Hepatocyte (in vitro differentiated cells): ENCODE measurements around the gene POU2F2. TPM values are rescaled to one million over a fixed set of nuclear protein-coding genes. Genes with fewer than 3 reads are reported as not detected.

Experiments
- DNase-seq: peaks from one replicate; pipeline ENCODE4 v3.0.0-alpha.2; 2016; ENCODE audit warnings: low spot score
- H2AFZ ChIP-seq: fragments of 200-600 bp; sonication (generic); 2 replicates; pipeline ENCODE4 v1.6.0; 2016; ENCODE audit warnings: antibody characterized with exemption, mild to moderate bottlenecking
- H3K27ac ChIP-seq: fragments of 200-600 bp; sonication (generic); 2 replicates; pipeline ENCODE4 v1.5.1; 2016; ENCODE audit warnings: mild to moderate bottlenecking
- H3K27me3 ChIP-seq: fragments of 200-600 bp; sonication (generic); 2 replicates; pipeline ENCODE4 v1.6.1; 2016
- H3K36me3 ChIP-seq: fragments of 200-600 bp; sonication (generic); replicated peaks from 2 replicates; pipeline ENCODE4 v1.5.1; 2016; ENCODE audit warnings: low read depth; ENCODE audit not compliant: insufficient read depth
- H3K4me1 ChIP-seq: fragments of 200-600 bp; sonication (generic); 2 replicates; pipeline ENCODE4 v1.5.1; 2016; ENCODE audit warnings: mild to moderate bottlenecking, moderate library complexity; ENCODE audit not compliant: insufficient read depth
- H3K4me2 ChIP-seq: fragments of 200-600 bp; sonication (generic); 2 replicates; pipeline ENCODE4 v1.6.0; 2016
- H3K4me3 ChIP-seq: fragments of 200-600 bp; sonication (generic); 2 replicates; pipeline ENCODE4 v1.5.1; 2016; ENCODE audit warnings: mild to moderate bottlenecking
- H3K79me2 ChIP-seq: fragments of 200-600 bp; sonication (generic); 2 replicates; pipeline ENCODE4 v1.6.0; 2017; ENCODE audit warnings: mild to moderate bottlenecking
- H3K9me2 ChIP-seq: fragments of 200-600 bp; sonication (generic); replicated peaks from 2 replicates; pipeline ENCODE4 v1.6.0; 2017; ENCODE audit warnings: mild to moderate bottlenecking; ENCODE audit not compliant: insufficient read depth
- H3K9me3 ChIP-seq: fragments of 200-600 bp; sonication (generic); 2 replicates; pipeline ENCODE4 v1.5.1; 2016; ENCODE audit warnings: low read depth, mild to moderate bottlenecking
- H4K20me1 ChIP-seq: fragments of 200-600 bp; sonication (generic); 2 replicates; pipeline ENCODE4 v1.6.0; 2016; ENCODE audit warnings: mild to moderate bottlenecking; ENCODE audit not compliant: insufficient read depth, poor library complexity, severe bottlenecking
- EZH2 ChIP-seq: fragments of 200-600 bp; sonication (generic); IDR thresholded peaks from 2 replicates; pipeline ENCODE4 v1.6.1; 2016; ENCODE audit warnings: antibody characterized with exemption, mild to moderate bottlenecking, borderline replicate concordance
- EZH2phosphoT487 ChIP-seq: fragments of 200-600 bp; sonication (generic); IDR thresholded peaks from one replicate; pipeline ENCODE4 v1.6.1; 2018; ENCODE audit warnings: antibody characterized with exemption, mild to moderate bottlenecking, low read depth, moderate library complexity; ENCODE audit not compliant: unreplicated experiment, severe bottlenecking
- WGBS: methylation state at CpG from one replicate; pipeline ENCODE4 v1.1.6; 2016; ENCODE audit warnings: low lambda C conversion rate; ENCODE audit errors: missing lambda C conversion rate; 5-methylcytosine and 5-hydroxymethylcytosine counted together
- polyA plus RNA-seq: library from polyadenylated mRNA; unstranded; fragments of >200 nt; fragmentation: Nextera tagmentation; extraction: Ambion mirVana; gene quantifications from 2 replicates; pipeline ENCODE4 v1.2.1, GENCODE V29; 2016
- total RNA-seq: library from RNA; depleted of rRNA; stranded (reverse); fragments of >200 nt; gene quantifications from 2 replicates; pipeline ENCODE4 v1.2.3, GENCODE V29; 2014
- TF ChIP-seq, protein P1 (sequence below): fragments of 200-600 bp; sonication (generic); IDR thresholded peaks from 2 replicates; pipeline ENCODE4 v1.5.1; 2016; ENCODE audit warnings: antibody characterized with exemption, mild to moderate bottlenecking; ENCODE audit not compliant: poor library complexity

POU2F2 gene
- total and polyA plus RNA-seq, 2 experiments from 2014 or later = 0.15 TPM; not detected in 1

DNA sequence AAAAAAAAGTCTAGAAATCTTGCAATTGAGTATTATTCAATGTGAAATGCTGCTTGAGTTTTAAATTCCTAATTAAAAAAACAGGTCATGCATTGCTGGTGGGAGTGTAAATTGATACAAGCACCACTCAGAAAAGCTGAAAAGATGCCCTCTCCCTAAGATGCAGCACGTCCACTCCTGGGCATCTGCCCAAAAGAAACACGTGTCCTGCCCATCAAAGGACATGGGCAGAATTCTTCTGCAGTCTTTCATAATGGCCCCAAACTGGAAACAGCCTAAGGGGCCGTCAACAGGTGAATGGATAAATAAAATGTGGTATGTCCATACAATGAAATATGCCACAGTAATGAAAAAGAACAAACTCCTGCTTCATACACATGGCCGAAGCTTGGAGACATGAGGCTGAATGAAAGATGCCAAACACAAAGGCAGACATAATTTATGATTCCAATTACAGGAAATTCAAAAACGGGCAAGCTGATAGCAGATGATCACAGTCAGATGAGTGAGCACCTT, 7.8 kb downstream of the POU2F2 start:
- Histone ChIP-seq H3K4me3 (no peak overlapping the region), H3K4me1 (peaks cover under 1% of the 10 kb centered on the region), H4K20me1 (no peaks in the 10 kb centered on the region), H3K27ac (no peak overlapping the region), H3K27me3 (no peaks in the 10 kb centered on the region), H2AFZ (no peak overlapping the region), H3K79me2 (no peaks in the 10 kb centered on the region), H3K36me3 (no peaks in the 10 kb centered on the region), H3K4me2 (no peak overlapping the region), H3K9me3 (no peaks in the 10 kb centered on the region), H3K9me2 (no peaks in the 10 kb centered on the region)
- TF ChIP-seq EZH2 = no peak
- TF ChIP-seq, protein P1, sequence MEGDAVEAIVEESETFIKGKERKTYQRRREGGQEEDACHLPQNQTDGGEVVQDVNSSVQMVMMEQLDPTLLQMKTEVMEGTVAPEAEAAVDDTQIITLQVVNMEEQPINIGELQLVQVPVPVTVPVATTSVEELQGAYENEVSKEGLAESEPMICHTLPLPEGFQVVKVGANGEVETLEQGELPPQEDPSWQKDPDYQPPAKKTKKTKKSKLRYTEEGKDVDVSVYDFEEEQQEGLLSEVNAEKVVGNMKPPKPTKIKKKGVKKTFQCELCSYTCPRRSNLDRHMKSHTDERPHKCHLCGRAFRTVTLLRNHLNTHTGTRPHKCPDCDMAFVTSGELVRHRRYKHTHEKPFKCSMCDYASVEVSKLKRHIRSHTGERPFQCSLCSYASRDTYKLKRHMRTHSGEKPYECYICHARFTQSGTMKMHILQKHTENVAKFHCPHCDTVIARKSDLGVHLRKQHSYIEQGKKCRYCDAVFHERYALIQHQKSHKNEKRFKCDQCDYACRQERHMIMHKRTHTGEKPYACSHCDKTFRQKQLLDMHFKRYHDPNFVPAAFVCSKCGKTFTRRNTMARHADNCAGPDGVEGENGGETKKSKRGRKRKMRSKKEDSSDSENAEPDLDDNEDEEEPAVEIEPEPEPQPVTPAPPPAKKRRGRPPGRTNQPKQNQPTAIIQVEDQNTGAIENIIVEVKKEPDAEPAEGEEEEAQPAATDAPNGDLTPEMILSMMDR = no peak
- TF ChIP-seq EZH2phosphoT487 = no peak
- 87% methylated on average over 5 of the region's 5 CpGs for WGBS
- DNase-seq = no peak

DNA sequence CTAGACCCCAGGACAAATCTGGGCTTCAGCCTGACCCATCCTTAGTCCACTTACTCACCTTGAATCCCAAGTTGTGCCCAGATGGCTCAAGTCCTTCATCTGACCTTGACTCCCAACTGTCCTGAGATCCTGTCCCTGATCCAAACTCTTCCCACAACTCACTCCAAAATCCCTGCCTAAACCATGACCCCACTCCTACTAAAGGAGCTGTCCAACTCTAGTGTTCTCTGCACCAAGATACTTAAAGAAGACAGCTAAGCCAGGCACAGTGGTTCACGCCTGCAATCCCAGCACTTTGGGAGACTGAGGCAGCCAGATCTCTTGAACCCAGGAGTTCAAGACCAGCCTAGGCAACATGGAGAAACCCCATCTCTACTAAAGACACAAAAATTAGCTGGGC, 8.5 kb downstream of the POU2F2 start:
- no peak overlapping the region for H3K4me3 ChIP-seq
- H3K9me3 ChIP-seq = no peaks in the 10 kb centered on the region
- no peak overlapping the region for H2AFZ ChIP-seq
- no peaks in the 10 kb centered on the region for H3K9me2 ChIP-seq
- no peaks in the 10 kb centered on the region for H3K4me1 ChIP-seq
- H4K20me1 ChIP-seq = no peaks in the 10 kb centered on the region
- 91% methylated on average over 1 of the region's 1 CpG for WGBS
- H3K27ac ChIP-seq = no peak overlapping the region
- TF ChIP-seq EZH2 (no peak), EZH2phosphoT487 (no peak)
- TF ChIP-seq, protein P1 = no peak
- H3K4me2 ChIP-seq = no peak overlapping the region
- H3K27me3 ChIP-seq = no peaks in the 10 kb centered on the region
- DNase-seq = no peak
- no peaks in the 10 kb centered on the region for H3K36me3 ChIP-seq
- H3K79me2 ChIP-seq = no peaks in the 10 kb centered on the region

DNA sequence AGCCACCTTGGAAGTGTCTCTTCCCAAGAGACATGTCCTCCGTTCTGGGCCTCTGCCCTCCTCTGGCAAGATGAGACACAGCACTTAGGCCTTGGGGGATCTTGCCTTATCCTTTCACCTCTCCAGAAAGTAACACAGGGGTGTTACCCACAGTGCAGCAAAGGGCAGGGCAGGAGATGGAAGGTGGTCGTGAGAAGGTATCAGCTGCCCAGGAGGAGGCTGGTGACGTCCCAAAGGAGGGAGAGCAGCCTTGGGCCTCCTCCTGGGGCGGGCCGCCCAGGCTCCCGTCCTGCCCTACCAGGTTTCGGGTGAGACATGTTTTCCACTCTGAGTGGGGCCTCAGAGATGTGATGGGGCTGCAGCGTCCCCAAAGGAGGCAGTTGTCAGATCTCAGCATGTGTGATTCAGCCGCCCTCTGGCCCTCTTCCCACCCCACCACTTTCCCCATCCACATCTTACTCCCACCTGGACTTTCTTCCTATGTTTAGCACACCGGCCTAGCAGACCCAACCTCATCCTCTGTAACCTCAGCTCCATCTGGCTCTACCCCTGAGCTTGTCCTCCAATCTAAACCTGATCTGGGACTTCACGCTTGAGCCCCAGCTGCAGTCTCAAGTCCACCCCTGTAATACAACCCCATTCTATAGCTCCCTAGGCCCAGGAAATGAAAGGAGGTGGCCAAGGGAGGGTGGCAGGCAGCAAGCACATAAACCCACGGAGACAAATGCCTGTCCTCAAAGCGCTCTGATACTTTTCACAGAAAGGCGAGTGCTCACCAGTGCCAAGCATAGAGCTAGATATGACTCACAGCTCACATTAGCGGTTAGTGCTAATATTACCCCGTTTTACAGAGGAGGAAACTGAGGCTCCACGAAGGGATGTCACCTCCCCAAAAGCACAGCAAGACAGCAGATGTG, 9.3 kb downstream of the POU2F2 start:
- Histone ChIP-seq H3K4me2 (no peak overlapping the region), H3K4me3 (no peak overlapping the region), H3K27me3 (no peaks in the 10 kb centered on the region), H3K9me2 (no peaks in the 10 kb centered on the region), H3K36me3 (no peaks in the 10 kb centered on the region), H3K79me2 (no peaks in the 10 kb centered on the region), H3K9me3 (no peaks in the 10 kb centered on the region), H3K27ac (no peak overlapping the region), H3K4me1 (no peaks in the 10 kb centered on the region), H2AFZ (no peak overlapping the region), H4K20me1 (no peaks in the 10 kb centered on the region)
- DNase-seq = no peak
- no peak for TF ChIP-seq EZH2phosphoT487
- no peak for TF ChIP-seq EZH2
- TF ChIP-seq, protein P1 = no peak
- WGBS = 88% methylated on average over 17 of the region's 17 CpGs
